Endothelial cell of umbilical vein (primary cell): ENCODE data around the gene TGFA.

Experiments used
- EZH2 ChIP-seq: IDR thresholded peaks from 2 replicates; pipeline ENCODE4 v1.6.1; 2012; ENCODE audit warnings: borderline replicate concordance, low read depth, mild to moderate bottlenecking, moderate library complexity, low read length, inconsistent platforms; ENCODE audit not compliant: severe bottlenecking
- FOS ChIP-seq: IDR thresholded peaks from 2 replicates; pipeline ENCODE4 v1.6.1; 2011; ENCODE audit warnings: mild to moderate bottlenecking, low read length, moderate library complexity, borderline replicate concordance; ENCODE audit not compliant: insufficient read depth
- GATA2 ChIP-seq: IDR thresholded peaks from 2 replicates; pipeline ENCODE4 v1.7.0; 2011; ENCODE audit warnings: low read depth, mild to moderate bottlenecking, moderate library complexity, mixed read lengths, low read length; ENCODE audit not compliant: insufficient read length, insufficient read depth
- MYC ChIP-seq: IDR thresholded peaks from one replicate; pipeline ENCODE4 v1.6.1; 2011; ENCODE audit warnings: mild to moderate bottlenecking, low read depth, low read length
- POLR2A ChIP-seq: IDR thresholded peaks from 2 replicates; pipeline ENCODE4 v1.6.1; 2012; ENCODE audit warnings: low read depth, mild to moderate bottlenecking, control low read depth, low read length
- POLR2AphosphoS5 ChIP-seq: IDR thresholded peaks from 2 replicates; pipeline ENCODE4 v1.6.1; 2012; ENCODE audit warnings: low read depth, mild to moderate bottlenecking, control low read depth, low read length, moderate library complexity; ENCODE audit not compliant: insufficient read depth
- TF ChIP-seq, protein P1 (sequence below): IDR thresholded peaks from 2 replicates; pipeline ENCODE4 v1.6.1; 2011; ENCODE audit not compliant: insufficient read depth, insufficient read length
- TF ChIP-seq, protein P2 (sequence below), 2 donors: IDR thresholded peaks; 1 replicate in 1 of 2; 2 replicates in 1 of 2; pipeline ENCODE4 v1.5.1; 2011; ENCODE audit warnings: low read length in 2 of 2, mild to moderate bottlenecking in 2 of 2, moderate library complexity in 2 of 2, control low read depth in 1 of 2, inconsistent platforms in 1 of 2, low read depth in 1 of 2; ENCODE audit not compliant: insufficient read depth in 1 of 2; ENCODE audit errors: extremely low read depth in 1 of 2

DNA sequence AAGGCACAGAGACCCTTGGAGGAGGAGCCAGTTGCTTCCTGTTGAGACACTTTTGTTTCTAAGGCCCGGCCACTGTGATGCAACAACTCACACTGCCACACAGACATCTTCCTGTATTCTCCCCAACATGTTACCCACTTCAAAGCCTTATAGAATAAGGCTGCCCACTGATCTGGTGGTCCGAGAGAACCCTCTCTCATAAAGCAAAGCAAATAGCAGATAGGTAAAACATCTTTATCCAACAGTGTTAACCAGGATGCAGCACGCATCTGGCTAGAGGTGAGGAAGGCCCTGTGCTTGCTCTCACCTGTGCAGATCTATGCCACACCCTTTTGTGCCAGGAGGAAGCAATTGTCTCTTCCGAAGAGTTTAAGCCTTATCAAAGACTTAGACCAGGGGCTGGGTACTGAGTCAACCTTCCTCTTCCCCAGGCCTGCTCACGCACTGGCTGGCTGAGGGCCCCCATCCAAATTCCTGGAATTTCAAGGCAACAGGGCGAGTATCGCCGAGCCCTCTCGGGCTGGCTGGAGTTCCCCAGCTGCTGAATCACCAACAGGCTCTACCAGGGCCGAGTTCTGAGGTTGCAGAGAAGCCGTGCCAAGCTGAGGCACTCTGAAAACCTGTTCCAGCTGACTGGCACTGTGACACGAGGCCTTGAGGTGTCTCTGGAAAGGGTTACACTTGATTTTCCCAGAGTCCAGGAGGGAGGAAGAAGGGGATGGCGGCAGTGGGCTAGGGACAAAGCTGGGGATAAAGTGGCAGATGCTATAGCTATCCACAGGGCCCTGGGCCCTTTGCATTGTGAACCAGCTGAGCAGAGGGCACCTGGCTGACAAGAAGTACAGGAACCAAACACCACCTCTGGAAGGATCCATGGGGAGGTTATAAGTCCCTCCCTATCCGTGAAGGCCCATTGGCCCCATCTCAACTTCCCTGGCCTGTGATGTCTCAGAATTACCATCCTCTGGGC, 29.3 kb downstream of the TGFA start:
- TF ChIP-seq, protein P1, sequence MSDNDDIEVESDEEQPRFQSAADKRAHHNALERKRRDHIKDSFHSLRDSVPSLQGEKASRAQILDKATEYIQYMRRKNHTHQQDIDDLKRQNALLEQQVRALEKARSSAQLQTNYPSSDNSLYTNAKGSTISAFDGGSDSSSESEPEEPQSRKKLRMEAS, result no peak
- no peak for TF ChIP-seq GATA2
- TF ChIP-seq EZH2, result no peak
- TF ChIP-seq, protein P2, sequence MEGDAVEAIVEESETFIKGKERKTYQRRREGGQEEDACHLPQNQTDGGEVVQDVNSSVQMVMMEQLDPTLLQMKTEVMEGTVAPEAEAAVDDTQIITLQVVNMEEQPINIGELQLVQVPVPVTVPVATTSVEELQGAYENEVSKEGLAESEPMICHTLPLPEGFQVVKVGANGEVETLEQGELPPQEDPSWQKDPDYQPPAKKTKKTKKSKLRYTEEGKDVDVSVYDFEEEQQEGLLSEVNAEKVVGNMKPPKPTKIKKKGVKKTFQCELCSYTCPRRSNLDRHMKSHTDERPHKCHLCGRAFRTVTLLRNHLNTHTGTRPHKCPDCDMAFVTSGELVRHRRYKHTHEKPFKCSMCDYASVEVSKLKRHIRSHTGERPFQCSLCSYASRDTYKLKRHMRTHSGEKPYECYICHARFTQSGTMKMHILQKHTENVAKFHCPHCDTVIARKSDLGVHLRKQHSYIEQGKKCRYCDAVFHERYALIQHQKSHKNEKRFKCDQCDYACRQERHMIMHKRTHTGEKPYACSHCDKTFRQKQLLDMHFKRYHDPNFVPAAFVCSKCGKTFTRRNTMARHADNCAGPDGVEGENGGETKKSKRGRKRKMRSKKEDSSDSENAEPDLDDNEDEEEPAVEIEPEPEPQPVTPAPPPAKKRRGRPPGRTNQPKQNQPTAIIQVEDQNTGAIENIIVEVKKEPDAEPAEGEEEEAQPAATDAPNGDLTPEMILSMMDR (IDR thresholded peaks at IDR 0.05; ENCODE audit: extremely low read depth in 1 of 2, insufficient read depth in 1 of 2, low read depth in 1 of 2, low read length in 2 of 2), result no peak
- no peak for TF ChIP-seq POLR2A
- TF ChIP-seq FOS, result no peak
- TF ChIP-seq POLR2AphosphoS5, result no peak
- no peak for TF ChIP-seq MYC
